ENCODE results near the gene HLA-DRB5. TPM values are rescaled to one million over a fixed set of nuclear protein-coding genes. Genes with fewer than 3 reads are reported as not detected.

HLA-DRB5 gene
- total RNA-seq, 3 donors from 2014 or later, result 2.1 to 50.3 (median 28.8) TPM

DNA sequence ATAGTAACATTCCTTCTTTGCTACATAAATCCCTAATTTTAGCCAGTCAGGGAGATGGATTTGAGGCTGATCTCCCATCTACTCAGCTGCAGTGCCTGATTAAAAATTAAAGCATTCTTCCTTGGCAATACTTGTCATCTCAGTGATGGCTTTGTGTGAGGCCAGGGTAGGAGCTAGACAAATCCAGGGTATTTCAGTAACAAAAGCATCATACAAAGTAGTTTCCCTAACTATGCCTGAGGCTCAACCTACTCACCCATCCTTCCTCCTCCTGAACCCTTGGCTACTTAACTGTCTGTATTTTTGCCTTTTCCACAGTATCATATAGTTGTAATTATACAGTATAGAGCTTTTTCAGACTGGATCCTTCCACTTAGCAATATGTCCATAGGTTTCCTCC is 37.7 kb downstream of the HLA-DRB5 start:
- intact Hi-C loops (cut with DNase I, micrococcal nuclease), result no loop called here
- H3K9me3 ChIP-seq, result no peaks in the 10 kb centered on the region
- TF ChIP-seq, protein P1, sequence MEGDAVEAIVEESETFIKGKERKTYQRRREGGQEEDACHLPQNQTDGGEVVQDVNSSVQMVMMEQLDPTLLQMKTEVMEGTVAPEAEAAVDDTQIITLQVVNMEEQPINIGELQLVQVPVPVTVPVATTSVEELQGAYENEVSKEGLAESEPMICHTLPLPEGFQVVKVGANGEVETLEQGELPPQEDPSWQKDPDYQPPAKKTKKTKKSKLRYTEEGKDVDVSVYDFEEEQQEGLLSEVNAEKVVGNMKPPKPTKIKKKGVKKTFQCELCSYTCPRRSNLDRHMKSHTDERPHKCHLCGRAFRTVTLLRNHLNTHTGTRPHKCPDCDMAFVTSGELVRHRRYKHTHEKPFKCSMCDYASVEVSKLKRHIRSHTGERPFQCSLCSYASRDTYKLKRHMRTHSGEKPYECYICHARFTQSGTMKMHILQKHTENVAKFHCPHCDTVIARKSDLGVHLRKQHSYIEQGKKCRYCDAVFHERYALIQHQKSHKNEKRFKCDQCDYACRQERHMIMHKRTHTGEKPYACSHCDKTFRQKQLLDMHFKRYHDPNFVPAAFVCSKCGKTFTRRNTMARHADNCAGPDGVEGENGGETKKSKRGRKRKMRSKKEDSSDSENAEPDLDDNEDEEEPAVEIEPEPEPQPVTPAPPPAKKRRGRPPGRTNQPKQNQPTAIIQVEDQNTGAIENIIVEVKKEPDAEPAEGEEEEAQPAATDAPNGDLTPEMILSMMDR (IDR thresholded peaks at IDR 0.05), result no peak
- ATAC-seq, result no peak
- H3K4me1 ChIP-seq (ENCODE audit: low read depth), result no peaks in the 10 kb centered on the region
- no peaks in the 10 kb centered on the region for H3K36me3 ChIP-seq (ENCODE audit: low read depth)
- H3K4me3 ChIP-seq, result no peak overlapping the region
- no peak for DNase-seq

DNA sequence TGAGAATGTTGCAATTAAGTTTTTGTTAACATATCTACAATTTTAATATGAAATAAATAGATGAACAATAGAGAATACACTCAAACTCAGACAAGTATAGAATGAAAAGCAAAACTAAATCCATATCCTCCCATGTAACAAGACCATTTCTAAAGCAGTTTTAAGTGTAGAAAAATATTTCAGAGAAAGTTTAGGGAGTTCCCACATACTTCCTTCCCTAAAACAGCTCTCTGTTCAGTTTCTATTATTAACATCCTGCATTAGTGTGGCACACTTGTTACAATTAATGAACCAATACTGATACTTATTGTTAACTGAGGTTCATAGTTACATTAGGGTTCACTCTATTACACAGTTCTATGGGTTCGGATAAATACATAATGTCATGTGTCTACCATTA is 38.4 kb downstream of the HLA-DRB5 start:
- intact Hi-C loops (cut with DNase I, micrococcal nuclease), result no loop called here
- Histone ChIP-seq H3K9me3 (no peaks in the 10 kb centered on the region), H3K36me3 (ENCODE audit: low read depth) (no peaks in the 10 kb centered on the region), H3K4me1 (ENCODE audit: low read depth) (no peaks in the 10 kb centered on the region), H3K4me3 (no peak overlapping the region)
- TF ChIP-seq, protein P1 (IDR thresholded peaks at IDR 0.05), result no peak
- DNase-seq (no peak), ATAC-seq (no peak)

DNA sequence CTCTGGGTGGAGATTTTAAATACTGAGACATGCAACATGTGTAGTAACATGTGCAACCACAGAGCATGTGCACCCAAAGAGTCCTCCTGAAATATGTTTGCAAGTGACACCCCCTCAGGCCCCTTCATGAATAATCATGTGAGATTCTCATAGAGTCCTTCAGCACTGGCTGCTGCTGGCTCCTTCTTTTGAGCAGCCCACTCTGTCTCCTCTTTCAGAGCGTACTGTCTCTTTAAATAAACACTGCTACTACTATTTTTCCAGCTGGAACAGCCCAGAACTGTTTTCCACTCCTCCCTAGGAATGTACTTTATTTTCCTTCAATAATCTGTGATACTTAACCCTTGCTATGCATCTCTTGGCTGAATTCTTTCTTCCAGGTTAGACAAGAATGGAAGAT is 42.0 kb downstream of the HLA-DRB5 start:
- no peaks in the 10 kb centered on the region for H3K4me1 ChIP-seq (ENCODE audit: low read depth)
- no peak overlapping the region for H3K4me3 ChIP-seq
- no peak for DNase-seq
- TF ChIP-seq, protein P1 (IDR thresholded peaks at IDR 0.05), result no peak
- intact Hi-C loops (cut with DNase I, micrococcal nuclease), result no loop called here
- H3K36me3 ChIP-seq (ENCODE audit: low read depth), result no peaks in the 10 kb centered on the region
- ATAC-seq, result no peak
- no peaks in the 10 kb centered on the region for H3K9me3 ChIP-seq

DNA sequence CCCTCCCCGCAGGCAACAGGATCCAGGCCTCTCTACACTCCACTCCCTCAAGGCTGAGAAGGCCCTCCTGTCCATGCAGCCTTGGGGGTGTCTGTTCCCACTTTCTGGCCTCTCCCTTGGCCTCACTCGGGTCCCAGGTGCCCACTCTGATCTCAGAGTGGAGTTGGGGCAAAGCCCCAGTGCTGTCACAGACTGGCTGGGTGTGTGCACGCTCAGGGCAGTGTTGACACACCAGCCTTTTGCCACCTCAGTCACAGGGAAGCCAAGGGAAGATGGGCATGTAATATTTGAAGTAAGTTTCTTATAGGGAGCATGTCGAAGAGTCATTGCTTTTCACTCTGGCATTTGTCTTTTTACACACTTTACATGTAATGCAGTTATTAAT is 45.5 kb downstream of the HLA-DRB5 start:
- H3K4me1 ChIP-seq (ENCODE audit: low read depth), result no peaks in the 10 kb centered on the region
- no peaks in the 10 kb centered on the region for H3K36me3 ChIP-seq (ENCODE audit: low read depth)
- no peak overlapping the region for H3K4me3 ChIP-seq
- intact Hi-C loops (cut with DNase I, micrococcal nuclease), result no loop called here
- H3K9me3 ChIP-seq, result no peaks in the 10 kb centered on the region
- peak in 1 of 3 donors; percentile 15 for DNase-seq
- TF ChIP-seq, protein P1 (IDR thresholded peaks at IDR 0.05), result no peak
- no peak for ATAC-seq

DNA sequence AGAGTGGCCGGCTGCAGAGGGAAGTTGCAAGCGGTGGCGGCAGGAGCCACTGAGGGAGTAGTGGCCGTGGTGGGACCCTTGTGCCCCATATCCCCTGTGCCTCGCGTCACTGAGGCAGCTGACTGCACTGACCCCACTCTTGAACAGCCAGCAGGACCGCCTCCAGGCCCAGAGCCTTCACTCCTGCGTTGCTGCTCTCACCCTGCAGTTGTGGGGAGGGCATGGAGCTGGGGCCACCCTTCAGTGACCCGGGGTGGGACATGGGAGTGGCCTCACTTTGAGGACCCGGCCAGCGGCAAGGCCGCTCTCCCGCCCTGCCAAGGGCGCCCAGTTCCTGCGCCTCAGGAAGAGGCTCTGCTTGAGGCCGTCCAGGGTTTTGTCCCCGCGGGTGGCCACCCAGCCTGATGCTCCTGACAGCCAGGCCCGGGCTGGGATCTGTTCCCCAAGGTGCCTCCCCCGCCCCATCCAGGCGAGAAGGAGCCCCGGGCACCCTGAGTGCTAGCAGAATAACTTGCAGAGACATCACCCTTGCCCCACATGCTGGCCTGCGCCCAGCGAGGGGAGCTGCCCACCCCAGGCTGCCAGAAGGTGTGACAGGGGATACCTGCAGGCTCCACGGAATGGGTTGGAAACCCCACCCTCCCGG is 46.0 kb downstream of the HLA-DRB5 start:
- intact Hi-C loops (cut with DNase I, micrococcal nuclease), result no loop called here
- no peak for ATAC-seq
- Histone ChIP-seq H3K4me3 (no peak overlapping the region), H3K36me3 (ENCODE audit: low read depth) (no peaks in the 10 kb centered on the region), H3K4me1 (ENCODE audit: low read depth) (no peaks in the 10 kb centered on the region), H3K9me3 (no peaks in the 10 kb centered on the region)
- TF ChIP-seq, protein P1 (IDR thresholded peaks at IDR 0.05), result no peak
- peak in 1 of 3 donors; percentile 44 for DNase-seq

Measured in mucosa of descending colon (tissue), 3 donors.